ENCODE results near the gene KIAA1143.
A peak's percentile ranks its signal among the peaks of the same experiment; 100 is the strongest.

KIAA1143 gene

GRCh38 chr3:44761424-44762169 lies at the start of gene KIAA1143, which contains the start of gene KIF15:
KIAA1143 (minus strand) TSS chr3:44761619; CDS start chr3:44761602, 17 bp downstream.
KIF15 (plus strand) TSS chr3:44761794; CDS start chr3:44761866, 72 bp downstream.
- DNase-seq: peak; percentile 87 to 92

- no peak for DNase-seq
Observed at GRCh38 chr3:44805960-44806359, 44.5 kb upstream of the KIAA1143 start.

GRCh38 chr3:44803298-44803697 lies 41.9 kb upstream of the KIAA1143 start:
- DNase-seq: no peak

GRCh38 chr3:44802011-44802410 lies 40.6 kb upstream of the KIAA1143 start:
- no peak for DNase-seq

- DNase-seq: no peak
Observed at GRCh38 chr3:44795197-44795596, 33.8 kb upstream of the KIAA1143 start.

- no peak for DNase-seq
Observed at GRCh38 chr3:44782891-44783290, 21.5 kb upstream of the KIAA1143 start.

- no peak for DNase-seq
Observed at GRCh38 chr3:44772099-44772442, 10.7 kb upstream of the KIAA1143 start.

GRCh38 chr3:44771424-44772098 lies 10.1 kb upstream of the KIAA1143 start:
- DNase-seq: no peak

- no peak for DNase-seq
Observed at GRCh38 chr3:44764248-44764647, 2.8 kb upstream of the KIAA1143 start.

- no peak for DNase-seq
Observed at GRCh38 chr3:44762690-44763089, 1.3 kb upstream of the KIAA1143 start.

- DNase-seq: no peak
Observed at GRCh38 chr3:44762170-44762677, 805 bp upstream of the KIAA1143 start.

- no peak for DNase-seq
Observed at GRCh38 chr3:44761101-44761423, 357 bp downstream of the KIAA1143 start.

GRCh38 chr3:44734646-44735168 lies 26.7 kb downstream of the KIAA1143 start:
- no peak for DNase-seq

GRCh38 chr3:44729384-44729910 lies 32.0 kb downstream of the KIAA1143 start, which contains the start of gene ZNF501:
ZNF501 (plus strand) TSS chr3:44729635; CDS start chr3:44734422, 4,787 bp downstream.
- peak; percentile 36 to 78 for DNase-seq

GRCh38 chr3:44722103-44722401 lies 39.4 kb downstream of the KIAA1143 start:
- DNase-seq: no peak

GRCh38 chr3:44721231-44722102 lies 40.0 kb downstream of the KIAA1143 start:
- no peak for DNase-seq

- DNase-seq: peak; percentile 70 to 74
Observed at GRCh38 chr3:44712455-44713075, 48.9 kb downstream of the KIAA1143 start, which contains the start of gene ZNF502. ZNF502 (plus strand) TSS chr3:44712660; CDS start chr3:44720262, 7,602 bp downstream.

Data from SHP77 (cell line).